Measurements from ENCODE around the gene WASHC4. TPM values are rescaled to one million over a fixed set of nuclear protein-coding genes. Genes with fewer than 3 reads are reported as not detected.

The WASHC4 gene
- total and polyA plus RNA-seq, 2 donors (not counting 3 experiments of a cell fraction or from before 2014, with no cell fraction given): 30.4 to 123 TPM

DNA sequence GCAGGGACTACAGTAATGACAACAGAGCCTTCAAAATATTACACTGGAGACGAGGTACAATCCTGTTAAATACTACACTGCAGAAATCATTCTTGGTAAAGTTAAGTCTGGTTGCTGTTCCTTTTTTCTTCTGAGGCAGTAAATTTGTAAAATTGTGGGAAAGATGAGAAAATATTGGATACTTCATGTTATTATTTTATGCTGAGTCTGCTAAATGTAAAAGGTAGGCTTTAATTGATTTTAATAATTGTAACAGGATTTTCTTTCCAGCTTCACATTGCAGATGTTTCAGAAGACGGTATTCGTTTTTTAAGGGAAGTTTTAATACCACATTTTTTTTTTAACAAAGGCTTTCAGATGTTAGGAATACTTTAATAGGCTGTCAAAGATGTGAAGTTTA lies 62.6 kb downstream of the WASHC4 start:
- H4K20me1 ChIP-seq (replicated peaks; ENCODE audit: control insufficient read depth, extremely low read depth, insufficient read depth, low read length): peaks cover 6% of the 10 kb centered on the region
- ChIA-PET POLR2A (no interaction called here), CTCF (interaction anchor here (5.4 kb wide), 1 partner anchor 214 kb away, joined by 22 read pairs; no protein-coding TSS in a partner anchor)
- peaks cover 15 to 45% of the 10 kb centered on the region in 2 experiments for H3K36me3 ChIP-seq (ENCODE audit: control insufficient read depth in 2 of 2, extremely low read depth in 1 of 2, insufficient read depth in 2 of 2, low read length in 2 of 2)
- no peaks in the 10 kb centered on the region for H3K9me1 ChIP-seq (replicated peaks; ENCODE audit: control insufficient read depth, extremely low read depth, insufficient read depth, low read length)
- no peaks in the 10 kb centered on the region for H3K9me3 ChIP-seq (replicated peaks; ENCODE audit: control insufficient read depth, insufficient read depth, low read length)
- H3K4me3 ChIP-seq (replicated peaks in 1 of 3; ENCODE audit: insufficient read depth in 1 of 3, low read depth in 1 of 3, low read length in 3 of 3): no peak overlapping the region
- FAIRE-seq (no peak), DNase-seq (ENCODE audit: low read depth, low spot score) (no peak)
- H3K27me3 ChIP-seq (ENCODE audit: control insufficient read depth in 2 of 2, insufficient read depth in 2 of 2, low read length in 2 of 2): no peaks in the 10 kb centered on the region
- no peak overlapping the region for H3K27ac ChIP-seq (ENCODE audit: insufficient read depth, low read depth, low read length)
- H3K9ac ChIP-seq (replicated peaks; ENCODE audit: extremely low read depth, insufficient read depth, low read length): no peak overlapping the region
- H2AFZ ChIP-seq (ENCODE audit: low read depth, low read length): no peak overlapping the region
- no peaks in the 10 kb centered on the region for H3K4me1 ChIP-seq (ENCODE audit: control insufficient read depth, extremely low read depth, insufficient read depth, low read length)
- no peaks in the 10 kb centered on the region for H3K79me2 ChIP-seq (ENCODE audit: control insufficient read depth, insufficient read depth, low read length)
- intact Hi-C loops (cut with micrococcal nuclease) (no loop called here), dilution Hi-C loops (cut with MboI; ENCODE audit: extremely low pct_ligation_motif_present, low sequenced_read_pairs) (no loop called here)
- no peak overlapping the region for H3K4me2 ChIP-seq (ENCODE audit: insufficient read depth, low read length)
- TF ChIP-seq EZH2 (IDR thresholded peaks at IDR 0.05; ENCODE audit: borderline replicate concordance, low read depth, low read length, severe bottlenecking) (no peak), POLR2A (IDR thresholded peaks at IDR 0.05; ENCODE audit: low read depth, low read length) (no peak), JUN (IDR thresholded peaks at IDR 0.05; ENCODE audit: borderline replicate concordance, insufficient read depth, insufficient read length, low read depth) (no peak), MYC (IDR thresholded peaks at IDR 0.05; ENCODE audit: low read depth, low read length) (no peak), GATA2 (IDR thresholded peaks at IDR 0.05; ENCODE audit: insufficient read depth, insufficient read length, low read depth, low read length) (no peak), POLR2AphosphoS5 (IDR thresholded peaks at IDR 0.05; ENCODE audit: insufficient read depth, low read depth, low read length) (no peak)
- TF ChIP-seq, protein P1, sequence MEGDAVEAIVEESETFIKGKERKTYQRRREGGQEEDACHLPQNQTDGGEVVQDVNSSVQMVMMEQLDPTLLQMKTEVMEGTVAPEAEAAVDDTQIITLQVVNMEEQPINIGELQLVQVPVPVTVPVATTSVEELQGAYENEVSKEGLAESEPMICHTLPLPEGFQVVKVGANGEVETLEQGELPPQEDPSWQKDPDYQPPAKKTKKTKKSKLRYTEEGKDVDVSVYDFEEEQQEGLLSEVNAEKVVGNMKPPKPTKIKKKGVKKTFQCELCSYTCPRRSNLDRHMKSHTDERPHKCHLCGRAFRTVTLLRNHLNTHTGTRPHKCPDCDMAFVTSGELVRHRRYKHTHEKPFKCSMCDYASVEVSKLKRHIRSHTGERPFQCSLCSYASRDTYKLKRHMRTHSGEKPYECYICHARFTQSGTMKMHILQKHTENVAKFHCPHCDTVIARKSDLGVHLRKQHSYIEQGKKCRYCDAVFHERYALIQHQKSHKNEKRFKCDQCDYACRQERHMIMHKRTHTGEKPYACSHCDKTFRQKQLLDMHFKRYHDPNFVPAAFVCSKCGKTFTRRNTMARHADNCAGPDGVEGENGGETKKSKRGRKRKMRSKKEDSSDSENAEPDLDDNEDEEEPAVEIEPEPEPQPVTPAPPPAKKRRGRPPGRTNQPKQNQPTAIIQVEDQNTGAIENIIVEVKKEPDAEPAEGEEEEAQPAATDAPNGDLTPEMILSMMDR (IDR thresholded peaks at IDR 0.05; ENCODE audit: extremely low read depth in 1 of 2, insufficient read depth in 1 of 2, low read depth in 1 of 2, low read length in 2 of 2): no peak
- TF ChIP-seq, protein P2, sequence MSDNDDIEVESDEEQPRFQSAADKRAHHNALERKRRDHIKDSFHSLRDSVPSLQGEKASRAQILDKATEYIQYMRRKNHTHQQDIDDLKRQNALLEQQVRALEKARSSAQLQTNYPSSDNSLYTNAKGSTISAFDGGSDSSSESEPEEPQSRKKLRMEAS (IDR thresholded peaks at IDR 0.05; ENCODE audit: insufficient read depth, insufficient read length): no peak
- BruUV-seq (replicated peaks): no TSS peak
